ENCODE results near the gene RPS14. TPM values are rescaled to one million over a fixed set of nuclear protein-coding genes. Genes with fewer than 3 reads are reported as not detected.

RPS14 gene
- polyA plus RNA-seq, 4 donors, result 2,525 to 5,825 (median 4,194) TPM

GRCh38 chr5:150412319-150413175 is 37.0 kb downstream of the RPS14 start, which contains the start of gene CD74:
Gene CD74 (minus strand): TSS chr5:150412910. CDS start chr5:150412749, 161 bp downstream.
- Histone ChIP-seq H3K9me3 (ENCODE audit: control insufficient read depth in 2 of 2, insufficient read depth in 1 of 2, low read depth in 1 of 2, low read length in 1 of 2) (no peaks in the 10 kb centered on the region), H3K36me3 (ENCODE audit: control insufficient read depth in 3 of 3, insufficient read depth in 2 of 3, low read depth in 1 of 3, low read length in 3 of 3) (peaks cover 0 to 7% (median 2%) of the 10 kb centered on the region in 3 donors), H3K4me3 (ENCODE audit: low read depth in 1 of 3, low read length in 3 of 3) (peak within 1 kb of the TSS; percentile 45 to 77 (median 52)), H3K27ac (ENCODE audit: low read depth in 1 of 3, low read length in 2 of 3) (peak within 1 kb of the TSS; percentile 74 to 96 (median 96)), H3K4me1 (ENCODE audit: control insufficient read depth in 3 of 3, insufficient read depth in 2 of 3, low read depth in 1 of 3, low read length in 2 of 3) (peaks cover 0 to 25% (median 0%) of the 10 kb centered on the region in 3 donors), H3K27me3 (ENCODE audit: control insufficient read depth in 3 of 3, insufficient read depth in 3 of 3, low read length in 3 of 3) (no peaks in the 10 kb centered on the region)
- peak; percentile 91 to 92 for DNase-seq
- FAIRE-seq, result no peak
- WGBS, 3 donors, result 0 to 12% (median 1%) methylated on average over 20 of the region's 20 CpGs

GRCh38 chr5:150411245-150411979 is 38.1 kb downstream of the RPS14 start:
- FAIRE-seq, result no peak
- Histone ChIP-seq H3K36me3 (ENCODE audit: control insufficient read depth in 3 of 3, insufficient read depth in 2 of 3, low read depth in 1 of 3, low read length in 3 of 3) (peaks cover 0 to 14% (median 2%) of the 10 kb centered on the region in 3 donors), H3K9me3 (ENCODE audit: control insufficient read depth in 2 of 2, insufficient read depth in 1 of 2, low read depth in 1 of 2, low read length in 1 of 2) (no peaks in the 10 kb centered on the region), H3K4me3 (ENCODE audit: low read depth in 1 of 3, low read length in 3 of 3) (peak overlapping the region; percentile 45 to 77 (median 52)), H3K27ac (ENCODE audit: low read depth in 1 of 3, low read length in 2 of 3) (peak overlapping the region; percentile 74 to 96 (median 96)), H3K4me1 (ENCODE audit: control insufficient read depth in 3 of 3, insufficient read depth in 2 of 3, low read depth in 1 of 3, low read length in 2 of 3) (peaks cover 0 to 25% (median 0%) of the 10 kb centered on the region in 3 donors), H3K27me3 (ENCODE audit: control insufficient read depth in 3 of 3, insufficient read depth in 3 of 3, low read length in 3 of 3) (no peaks in the 10 kb centered on the region)
- WGBS, 3 donors, result 30 to 48% (median 32%) methylated on average over 5 of the region's 5 CpGs
- peak; percentile 39 to 62 for DNase-seq

DNA sequence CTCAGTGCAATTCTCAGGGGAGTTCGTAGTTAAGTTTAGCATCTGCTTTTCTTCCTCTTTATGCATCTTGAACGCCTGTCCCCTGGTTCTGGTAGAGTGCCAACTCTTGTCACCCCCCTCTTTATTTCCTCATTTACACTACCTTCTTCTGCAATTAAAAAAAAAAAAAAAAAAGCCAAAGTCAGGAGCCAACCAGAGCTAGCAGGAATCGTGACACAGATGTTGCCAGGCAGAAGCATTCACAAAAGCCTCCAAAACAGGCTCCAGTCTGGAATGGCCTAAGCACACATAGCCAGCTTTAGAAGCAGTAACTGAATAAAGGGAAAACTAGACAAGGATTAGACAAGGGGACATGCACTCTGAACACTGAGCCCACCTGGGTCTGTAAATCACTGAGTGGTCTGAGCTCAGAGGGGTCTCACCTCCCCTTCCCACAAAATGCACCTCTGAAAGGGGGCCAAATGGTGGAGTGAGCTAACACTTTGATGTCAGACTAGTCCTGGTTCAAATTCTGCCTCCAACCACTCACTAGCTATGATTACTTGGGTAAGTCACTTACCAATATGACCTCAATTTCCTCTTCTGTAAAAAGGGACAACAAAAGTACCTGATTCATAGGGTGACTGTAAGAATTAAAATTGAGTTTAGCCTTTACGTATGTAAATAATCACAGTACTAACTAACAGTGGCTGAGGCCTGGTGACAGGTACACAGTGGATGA is 38.9 kb downstream of the RPS14 start:
- peak overlapping the region; percentile 74 to 96 (median 96) for H3K27ac ChIP-seq (ENCODE audit: low read depth in 1 of 3, low read length in 2 of 3)
- peaks cover 0 to 25% (median 0%) of the 10 kb centered on the region in 3 donors for H3K4me1 ChIP-seq (ENCODE audit: control insufficient read depth in 3 of 3, insufficient read depth in 2 of 3, low read depth in 1 of 3, low read length in 2 of 3)
- peak; percentile 85 to 87 for DNase-seq
- H3K9me3 ChIP-seq (ENCODE audit: control insufficient read depth in 2 of 2, insufficient read depth in 1 of 2, low read depth in 1 of 2, low read length in 1 of 2), result no peaks in the 10 kb centered on the region
- no peaks in the 10 kb centered on the region for H3K27me3 ChIP-seq (ENCODE audit: control insufficient read depth in 3 of 3, insufficient read depth in 3 of 3, low read length in 3 of 3)
- 10 to 12% (median 10%) methylated on average over 4 of the region's 4 CpGs for WGBS, 3 donors
- peaks cover 0 to 22% (median 2%) of the 10 kb centered on the region in 3 donors for H3K36me3 ChIP-seq (ENCODE audit: control insufficient read depth in 3 of 3, insufficient read depth in 2 of 3, low read depth in 1 of 3, low read length in 3 of 3)
- no peak for FAIRE-seq
- peak overlapping the region; percentile 45 to 77 (median 52) for H3K4me3 ChIP-seq (ENCODE audit: low read depth in 1 of 3, low read length in 3 of 3)

GRCh38 chr5:150409638-150410523 is 39.7 kb downstream of the RPS14 start:
- peak; percentile 89 to 95 for DNase-seq
- Histone ChIP-seq H3K36me3 (ENCODE audit: control insufficient read depth in 3 of 3, insufficient read depth in 2 of 3, low read depth in 1 of 3, low read length in 3 of 3) (peaks cover 0 to 28% (median 3%) of the 10 kb centered on the region in 3 donors), H3K4me3 (ENCODE audit: low read depth in 1 of 3, low read length in 3 of 3) (peak overlapping the region; percentile 18 to 77 (median 39)), H3K4me1 (ENCODE audit: control insufficient read depth in 3 of 3, insufficient read depth in 2 of 3, low read depth in 1 of 3, low read length in 2 of 3) (peaks cover 0 to 25% (median 0%) of the 10 kb centered on the region in 3 donors), H3K27ac (ENCODE audit: low read depth in 1 of 3, low read length in 2 of 3) (peak overlapping the region; percentile 74 to 96 (median 96)), H3K27me3 (ENCODE audit: control insufficient read depth in 3 of 3, insufficient read depth in 3 of 3, low read length in 3 of 3) (no peaks in the 10 kb centered on the region), H3K9me3 (ENCODE audit: control insufficient read depth in 2 of 2, insufficient read depth in 1 of 2, low read depth in 1 of 2, low read length in 1 of 2) (no peaks in the 10 kb centered on the region)
- no peak for FAIRE-seq
- WGBS, 3 donors, result 4 to 9% (median 8%) methylated on average over 15 of the region's 15 CpGs

DNA sequence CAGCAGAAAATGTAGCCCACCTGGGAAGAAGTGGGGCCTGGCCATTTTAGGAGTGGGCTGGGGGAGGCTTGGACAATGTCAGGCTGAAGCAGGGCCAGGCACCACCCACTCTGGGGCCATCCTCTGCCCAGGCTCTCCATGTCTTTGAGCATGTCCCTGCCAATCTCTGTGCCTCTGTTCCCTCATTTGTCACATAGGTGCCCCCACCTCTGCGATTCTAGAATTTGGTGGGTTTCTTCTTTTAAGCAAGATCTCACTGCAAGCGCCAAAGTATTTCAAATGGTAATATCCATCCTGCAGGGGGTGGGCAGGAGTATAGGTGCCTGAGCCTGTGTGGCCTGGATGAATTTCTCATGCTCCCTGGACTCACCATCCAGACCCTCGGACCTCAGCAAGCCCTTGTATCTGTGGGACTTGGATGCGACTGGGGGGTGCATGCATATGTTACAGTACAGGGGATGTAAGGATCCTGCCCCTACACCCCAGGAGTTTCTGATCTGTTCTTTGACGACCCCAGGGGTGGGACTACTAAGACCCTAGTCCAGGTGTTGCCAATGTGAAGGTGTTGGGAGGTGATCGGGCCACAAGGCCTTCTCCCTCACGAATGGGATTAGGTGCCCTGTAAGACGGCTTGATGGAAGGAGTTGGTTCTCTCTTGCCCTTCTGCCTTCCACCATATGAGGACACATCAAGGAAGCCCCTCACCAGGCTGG is 41.2 kb downstream of the RPS14 start:
- WGBS, 3 donors, result 85 to 94% (median 88%) methylated on average over 8 of the region's 8 CpGs
- Histone ChIP-seq H3K4me3 (ENCODE audit: low read depth in 1 of 3, low read length in 3 of 3) (no peak overlapping the region), H3K27ac (ENCODE audit: low read depth in 1 of 3, low read length in 2 of 3) (peak overlapping the region in 1 of 3 donors; percentile 28), H3K36me3 (ENCODE audit: control insufficient read depth in 3 of 3, insufficient read depth in 2 of 3, low read depth in 1 of 3, low read length in 3 of 3) (peaks cover 3 to 39% (median 14%) of the 10 kb centered on the region in 3 donors), H3K4me1 (ENCODE audit: control insufficient read depth in 3 of 3, insufficient read depth in 2 of 3, low read depth in 1 of 3, low read length in 2 of 3) (peaks cover 0 to 19% (median 0%) of the 10 kb centered on the region in 3 donors), H3K9me3 (ENCODE audit: control insufficient read depth in 2 of 2, insufficient read depth in 1 of 2, low read depth in 1 of 2, low read length in 1 of 2) (no peaks in the 10 kb centered on the region), H3K27me3 (ENCODE audit: control insufficient read depth in 3 of 3, insufficient read depth in 3 of 3, low read length in 3 of 3) (no peaks in the 10 kb centered on the region)
- DNase-seq (no peak), FAIRE-seq (no peak)

GRCh38 chr5:150407096-150407720 is 42.3 kb downstream of the RPS14 start:
- Histone ChIP-seq H3K36me3 (ENCODE audit: control insufficient read depth in 3 of 3, insufficient read depth in 2 of 3, low read depth in 1 of 3, low read length in 3 of 3) (peaks cover 3 to 51% (median 23%) of the 10 kb centered on the region in 3 donors), H3K4me3 (ENCODE audit: low read depth in 1 of 3, low read length in 3 of 3) (no peak overlapping the region), H3K27me3 (ENCODE audit: control insufficient read depth in 3 of 3, insufficient read depth in 3 of 3, low read length in 3 of 3) (no peaks in the 10 kb centered on the region), H3K27ac (ENCODE audit: low read depth in 1 of 3, low read length in 2 of 3) (peak overlapping the region in 1 of 3 donors; percentile 55), H3K4me1 (ENCODE audit: control insufficient read depth in 3 of 3, insufficient read depth in 2 of 3, low read depth in 1 of 3, low read length in 2 of 3) (peaks cover 0 to 12% (median 0%) of the 10 kb centered on the region in 3 donors), H3K9me3 (ENCODE audit: control insufficient read depth in 2 of 2, insufficient read depth in 1 of 2, low read depth in 1 of 2, low read length in 1 of 2) (no peaks in the 10 kb centered on the region)
- FAIRE-seq (no peak), DNase-seq (no peak)
- 75 to 91% (median 78%) methylated on average over 10 to 13 of the region's 13 CpGs for WGBS, 3 donors

- peaks cover 3 to 56% (median 23%) of the 10 kb centered on the region in 3 donors for H3K36me3 ChIP-seq (ENCODE audit: control insufficient read depth in 3 of 3, insufficient read depth in 2 of 3, low read depth in 1 of 3, low read length in 3 of 3)
- H3K27ac ChIP-seq (ENCODE audit: low read depth in 1 of 3, low read length in 2 of 3), result no peak overlapping the region
- no peaks in the 10 kb centered on the region for H3K27me3 ChIP-seq (ENCODE audit: control insufficient read depth in 3 of 3, insufficient read depth in 3 of 3, low read length in 3 of 3)
- H3K9me3 ChIP-seq (ENCODE audit: control insufficient read depth in 2 of 2, insufficient read depth in 1 of 2, low read depth in 1 of 2, low read length in 1 of 2), result no peaks in the 10 kb centered on the region
- DNase-seq (no peak), FAIRE-seq (no peak)
- 73 to 79% (median 79%) methylated on average over 9 to 10 of the region's 10 CpGs for WGBS, 3 donors
- no peak overlapping the region for H3K4me3 ChIP-seq (ENCODE audit: low read depth in 1 of 3, low read length in 3 of 3)
- H3K4me1 ChIP-seq (ENCODE audit: control insufficient read depth in 3 of 3, insufficient read depth in 2 of 3, low read depth in 1 of 3, low read length in 2 of 3), result peaks cover 0 to 9% (median 0%) of the 10 kb centered on the region in 3 donors
These were observed 42.8 kb downstream of the RPS14 start for GRCh38 chr5:150406723-150407095.

Data from small intestine (tissue), 7 donors.